Measurements from ENCODE around the gene RS1. TPM values are rescaled to one million over a fixed set of nuclear protein-coding genes. Genes with fewer than 3 reads are reported as not detected.

The RS1 gene
- not detected in 2 replicates for total RNA-seq

DNA sequence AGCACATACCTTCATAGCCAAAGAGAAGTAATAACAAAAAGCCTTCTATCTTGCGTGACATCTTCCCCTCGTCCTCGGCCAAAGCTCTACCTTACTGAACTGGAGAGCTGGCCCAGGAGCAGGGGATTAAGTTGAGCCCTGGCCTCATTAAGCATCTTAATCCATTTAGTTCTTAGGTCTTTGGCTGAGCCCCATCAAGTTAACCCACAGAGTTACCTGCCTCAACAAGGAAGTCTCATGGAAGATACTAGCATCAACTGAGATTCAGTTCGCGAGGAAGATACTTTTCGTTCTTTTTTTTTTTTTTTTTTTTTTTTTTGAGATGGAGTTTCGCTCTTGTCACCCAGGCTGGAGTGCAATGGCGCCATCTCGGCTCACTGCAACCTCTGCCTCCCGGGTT lies at the start of gene RS1:
RS1 (minus strand) TSS at position 101 of the 400 bp plus-strand sequence; CDS start at position 61, 40 bp downstream.

DNA sequence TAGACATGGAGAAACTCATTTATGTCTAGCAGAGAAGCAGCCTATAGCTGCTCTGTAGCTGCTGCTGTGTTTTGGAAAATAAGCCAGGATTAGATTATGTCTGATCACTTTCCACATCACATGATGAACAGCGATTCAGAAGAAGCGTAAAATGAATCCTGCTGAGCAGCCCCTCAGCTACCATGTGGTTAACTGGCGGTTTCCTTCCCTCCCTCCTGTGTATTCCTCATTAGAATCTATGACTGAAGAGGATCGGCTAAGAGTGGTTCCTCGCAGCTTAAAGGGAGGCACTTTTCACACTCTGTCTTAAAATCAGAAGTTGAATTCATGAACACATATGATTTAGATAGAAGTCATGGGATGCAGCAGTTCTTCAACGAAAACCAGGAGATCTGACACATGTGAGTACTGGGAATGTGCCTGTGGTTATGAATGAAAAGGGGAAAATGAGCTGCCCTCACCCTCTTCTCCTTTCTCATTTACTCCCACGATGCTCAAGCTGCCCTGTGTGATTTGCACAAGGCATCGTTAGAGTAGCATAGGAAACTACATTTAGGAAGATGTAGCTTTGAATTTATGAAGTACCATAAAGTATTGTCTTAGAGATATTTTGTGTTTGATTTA lies 35.6 kb upstream of the RS1 start, which contains the start of gene PPEF1:
PPEF1 (plus strand) TSS at position 220 of the 624 bp plus-strand sequence; CDS start at position 356, 136 bp downstream.

Other genes with a start within 250 kb of the RS1 start
- gene CDKL5, start 246.5 kb downstream of the RS1 start, total RNA-seq, result 1.1 and 2.0 TPM in 2 replicates
- not detected in 2 replicates for gene PPEF1, start 35.5 kb upstream of the RS1 start, total RNA-seq

Data from subcutaneous preadipocyte (primary cell).